OCI-LY1 (cell line): ENCODE data around the gene CFAP97D1.

Experiments
- H2AFZ ChIP-seq: fragments of 200-600 bp; sonication (generic), shearing (Covaris generic); 2 replicates; pipeline ENCODE4 v1.6.0; 2014; ENCODE audit warnings: antibody characterized with exemption, mild to moderate bottlenecking, low read length
- H3F3A ChIP-seq: fragments of 200-600 bp; sonication (generic), shearing (Covaris generic); 2 replicates; pipeline ENCODE4 v1.6.0; 2014; ENCODE audit warnings: mild to moderate bottlenecking, antibody characterized with exemption, low read length, moderate library complexity; ENCODE audit not compliant: insufficient read depth
- H3K27ac ChIP-seq: fragments of 200-600 bp; sonication (generic); 2 replicates; pipeline ENCODE4 v1.5.1; 2014; ENCODE audit warnings: low read length, mixed run types, mild to moderate bottlenecking, low read depth; ENCODE audit not compliant: poor library complexity, severe bottlenecking
- H3K27me3 ChIP-seq: fragments of 200-600 bp; sonication (generic); 2 replicates; pipeline ENCODE4 v1.6.0; 2014; ENCODE audit warnings: antibody characterized with exemption, mild to moderate bottlenecking, low read length, moderate library complexity; ENCODE audit not compliant: insufficient read depth
- H3K36me3 ChIP-seq: fragments of 200-600 bp; sonication (generic); 2 replicates; pipeline ENCODE4 v1.6.1; 2014; ENCODE audit warnings: mild to moderate bottlenecking, antibody characterized with exemption, low read length, moderate library complexity, mixed read lengths; ENCODE audit not compliant: insufficient read depth
- H3K4me1 ChIP-seq: fragments of 200-600 bp; sonication (generic); 2 replicates; pipeline ENCODE4 v1.5.1; 2014; ENCODE audit warnings: mild to moderate bottlenecking, low read length, moderate library complexity; ENCODE audit not compliant: insufficient read depth, severe bottlenecking
- H3K4me2 ChIP-seq: fragments of 200-600 bp; sonication (generic), shearing (Covaris generic); 2 replicates; pipeline ENCODE4 v1.6.1; 2014; ENCODE audit warnings: low read length
- H3K4me3 ChIP-seq: fragments of 200-600 bp; sonication (generic); 2 replicates; pipeline ENCODE4 v1.5.1; 2014; ENCODE audit warnings: low read length, low read depth, mild to moderate bottlenecking, mixed read lengths; ENCODE audit not compliant: poor library complexity, severe bottlenecking
- H3K79me2 ChIP-seq: fragments of 200-600 bp; shearing (Covaris generic); 2 replicates; pipeline ENCODE4 v1.6.1; 2016; ENCODE audit warnings: mixed run types, low read length, mixed read lengths; ENCODE audit not compliant: insufficient read depth
- H3K9ac ChIP-seq: fragments of 200-600 bp; sonication (generic), shearing (Covaris generic); 2 replicates; pipeline ENCODE4 v1.6.1; 2014; ENCODE audit warnings: mild to moderate bottlenecking, low read length, mixed read lengths
- H3K9me2 ChIP-seq: fragments of 200-600 bp; sonication (generic), shearing (Covaris generic); 2 replicates; pipeline ENCODE4 v1.6.1; 2014; ENCODE audit warnings: low read depth, mild to moderate bottlenecking, low read length, mixed read lengths
- H3K9me3 ChIP-seq: fragments of 200-600 bp; shearing (Covaris generic); 2 replicates; pipeline ENCODE4 v1.6.1; 2014; ENCODE audit warnings: low read length, mixed read lengths
- H4K20me1 ChIP-seq: fragments of 200-600 bp; sonication (generic), shearing (Covaris generic); 2 replicates; pipeline ENCODE4 v1.6.0; 2016; ENCODE audit warnings: mild to moderate bottlenecking, low read length; ENCODE audit not compliant: insufficient read depth
- CTCF ChIP-seq: fragments of 200-600 bp; sonication (generic), shearing (Covaris generic); IDR thresholded peaks from 2 replicates; pipeline ENCODE4 v1.5.1; 2017; ENCODE audit warnings: mild to moderate bottlenecking, antibody characterized with exemption, low read length, moderate library complexity, mixed read lengths
- EZH2 ChIP-seq: fragments of 200-600 bp; sonication (generic), shearing (Covaris generic); IDR thresholded peaks from 2 replicates; pipeline ENCODE4 v1.8.0; 2017; ENCODE audit warnings: borderline replicate concordance, mixed run types, mild to moderate bottlenecking, antibody characterized with exemption, low read length, moderate library complexity, mixed read lengths

Gene CFAP97D1

GRCh38 chr17:43769426-43769825 lies 10.8 kb upstream of the CFAP97D1 start:
- no peak overlapping the region for H3K4me3 ChIP-seq
- H3K4me2 ChIP-seq = no peak overlapping the region
- H3F3A ChIP-seq = no peaks in the 10 kb centered on the region
- H3K9me2 ChIP-seq = no peaks in the 10 kb centered on the region
- H3K79me2 ChIP-seq = no peaks in the 10 kb centered on the region
- H3K36me3 ChIP-seq = peaks cover 5% of the 10 kb centered on the region
- TF ChIP-seq CTCF (no peak), EZH2 (no peak)
- H4K20me1 ChIP-seq = no peaks in the 10 kb centered on the region
- no peaks in the 10 kb centered on the region for H3K27me3 ChIP-seq
- H3K9me3 ChIP-seq = no peaks in the 10 kb centered on the region
- H3K4me1 ChIP-seq = no peaks in the 10 kb centered on the region
- H3K9ac ChIP-seq = no peak overlapping the region
- no peak overlapping the region for H3K27ac ChIP-seq
- no peak overlapping the region for H2AFZ ChIP-seq

DNA sequence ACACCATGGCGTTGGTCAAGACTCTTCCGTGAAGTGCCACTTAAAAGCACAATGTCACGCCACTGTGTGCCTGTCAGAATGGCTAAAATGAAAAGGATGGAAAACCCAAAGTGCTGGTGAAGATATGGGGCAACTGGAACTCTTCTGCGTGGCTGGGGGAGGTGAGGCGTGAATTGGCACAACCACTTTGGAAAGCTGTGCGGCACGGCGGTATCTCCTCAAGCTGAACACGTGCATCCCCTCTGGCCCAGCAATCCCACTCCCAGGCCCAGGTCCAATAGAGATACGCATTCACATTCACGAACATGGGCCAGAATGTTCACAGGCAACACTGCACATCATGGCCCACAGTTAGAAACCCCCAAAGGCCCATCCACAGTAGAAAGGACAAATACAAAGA lies 10.4 kb upstream of the CFAP97D1 start:
- Histone ChIP-seq H3K36me3 (peaks cover 8% of the 10 kb centered on the region), H3K27ac (no peak overlapping the region)
- TF ChIP-seq CTCF (no peak), EZH2 (no peak)

DNA sequence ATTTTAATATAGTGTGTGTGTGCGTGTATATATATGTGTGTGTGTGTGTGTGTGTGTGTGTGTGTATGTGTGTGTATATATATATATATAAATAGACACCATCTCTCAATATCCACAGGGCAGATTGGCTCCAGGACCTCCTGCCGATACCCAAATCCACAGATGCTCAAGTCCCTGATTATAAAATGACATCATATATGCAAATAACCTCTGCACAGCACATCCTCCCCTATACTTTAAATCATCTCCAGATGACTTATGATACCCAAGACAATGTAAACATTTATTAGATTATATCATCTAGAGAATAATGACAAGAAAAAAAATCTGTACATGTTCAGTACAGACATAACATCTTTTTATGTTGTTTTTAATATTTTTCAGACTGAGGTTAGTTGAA lies 9.3 kb upstream of the CFAP97D1 start:
- H4K20me1 ChIP-seq = no peaks in the 10 kb centered on the region
- no peaks in the 10 kb centered on the region for H3K9me2 ChIP-seq
- no peak overlapping the region for H3K4me3 ChIP-seq
- peaks cover 8% of the 10 kb centered on the region for H3K36me3 ChIP-seq
- TF ChIP-seq CTCF (no peak), EZH2 (no peak)
- no peak overlapping the region for H3K9ac ChIP-seq
- H3F3A ChIP-seq = no peaks in the 10 kb centered on the region
- no peak overlapping the region for H3K4me2 ChIP-seq
- no peaks in the 10 kb centered on the region for H3K9me3 ChIP-seq
- H2AFZ ChIP-seq = no peak overlapping the region
- no peaks in the 10 kb centered on the region for H3K27me3 ChIP-seq
- H3K79me2 ChIP-seq = no peaks in the 10 kb centered on the region
- no peak overlapping the region for H3K27ac ChIP-seq
- H3K4me1 ChIP-seq = no peaks in the 10 kb centered on the region

More for the DNA sequence above, 10.4 kb upstream of the CFAP97D1 start:
- Histone ChIP-seq H2AFZ (no peak overlapping the region), H3F3A (no peaks in the 10 kb centered on the region), H3K9me2 (no peaks in the 10 kb centered on the region), H3K9me3 (no peaks in the 10 kb centered on the region), H3K79me2 (no peaks in the 10 kb centered on the region), H3K4me3 (no peak overlapping the region), H3K27me3 (no peaks in the 10 kb centered on the region), H4K20me1 (no peaks in the 10 kb centered on the region), H3K9ac (no peak overlapping the region), H3K4me2 (no peak overlapping the region), H3K4me1 (no peaks in the 10 kb centered on the region)
